ENCODE results near the gene WDR35.

DNA sequence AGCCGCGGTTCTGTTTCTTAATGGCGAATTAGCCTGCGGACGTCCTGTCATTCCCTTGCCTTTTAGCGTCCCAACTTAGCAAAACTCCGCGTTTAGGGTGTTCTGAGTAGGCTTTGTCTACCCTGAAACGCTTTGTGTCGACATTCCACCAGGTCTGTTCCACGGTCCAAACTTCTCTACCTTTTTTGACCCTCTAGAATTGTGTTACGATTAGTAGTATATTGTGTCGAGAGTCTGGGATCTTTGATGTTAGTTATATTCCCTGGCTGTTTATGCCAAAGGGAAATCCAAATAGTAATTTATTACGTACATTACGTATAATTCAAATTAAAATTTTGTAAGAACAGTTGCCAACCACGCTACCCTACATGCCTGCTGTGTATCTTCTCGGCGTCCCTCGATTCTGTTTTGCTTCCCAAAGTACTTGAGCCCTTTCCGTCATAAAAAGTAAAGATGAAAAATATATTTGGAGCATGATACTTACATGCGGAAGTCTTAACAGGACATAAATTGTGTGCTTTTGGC, 87.6 kb downstream of the WDR35 start:
- TF ChIP-seq, protein P1, sequence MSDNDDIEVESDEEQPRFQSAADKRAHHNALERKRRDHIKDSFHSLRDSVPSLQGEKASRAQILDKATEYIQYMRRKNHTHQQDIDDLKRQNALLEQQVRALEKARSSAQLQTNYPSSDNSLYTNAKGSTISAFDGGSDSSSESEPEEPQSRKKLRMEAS (IDR thresholded peaks at IDR 0.05) = no peak
- TF ChIP-seq TCF12 (IDR thresholded peaks at IDR 0.05; ENCODE audit: low read depth) (no peak), EP300 (IDR thresholded peaks at IDR 0.05; ENCODE audit: borderline replicate concordance) (no peak), NFIC (IDR thresholded peaks at IDR 0.05) (no peak), RAD21 (IDR thresholded peaks at IDR 0.05; ENCODE audit: low read depth) (no peak)

Measured in Ishikawa (cell line).